H1 (cell line): ENCODE data around the gene CNDP1. TPM values are rescaled to one million over a fixed set of nuclear protein-coding genes. Genes with fewer than 3 reads are reported as not detected.

Experiments
- CTCF ChIA-PET: fragments of 300-600 bp; sonication (Branson Sonifier 250); formaldehyde crosslinking; loops from one replicate; lab custom pipeline; 2021; ENCODE audit not compliant: partially characterized antibody; lab: Charles Lee
- POLR2A ChIA-PET: fragments of 300-600 bp; sonication (Branson Sonifier 250); formaldehyde crosslinking; loops from one replicate; lab custom pipeline; 2021; ENCODE audit warnings: inconsistent platforms; ENCODE audit not compliant: partially characterized antibody; lab: Charles Lee
- DNase-seq, 2 experiments: peaks; one replicate each; pipeline versions ENCODE4 v3.0.0 to v3.0.0-alpha.2; 2010 to 2022; ENCODE audit warnings: low spot score in 2 of 2, low read depth in 1 of 2, mixed read lengths in 1 of 2
- FAIRE-seq: peaks from 2 replicates; lab custom pipeline; 2011; peaks lifted over from hg19 to GRCh38; lab: Jason Lieb, UNC
- H2AFZ ChIP-seq: 2 replicates; pipeline ENCODE4 v1.8.1; 2012; ENCODE audit warnings: low read length, inconsistent platforms
- H2AK5ac ChIP-seq: 2 replicates; pipeline ENCODE4 v1.6.1; 2013; ENCODE audit warnings: low read depth, low read length
- H2BK120ac ChIP-seq: replicated peaks from 2 replicates; pipeline ENCODE3; 2013; ENCODE audit warnings: low read depth, low read length, inconsistent platforms
- H2BK12ac ChIP-seq: 2 replicates; pipeline ENCODE4 v1.6.1; 2013; ENCODE audit warnings: low read depth, low read length
- H2BK15ac ChIP-seq: 2 replicates; pipeline ENCODE4 v1.6.1; 2013; ENCODE audit warnings: low read length
- H2BK20ac ChIP-seq: 2 replicates; pipeline ENCODE4 v1.6.1; 2013; ENCODE audit warnings: low read length
- H2BK5ac ChIP-seq: 2 replicates; pipeline ENCODE4 v1.6.1; 2013; ENCODE audit warnings: low read depth, low read length
- H3K14ac ChIP-seq: 2 replicates; pipeline ENCODE4 v1.6.1; 2013; ENCODE audit warnings: inconsistent platforms; ENCODE audit not compliant: insufficient read length
- H3K18ac ChIP-seq: 2 replicates; pipeline ENCODE4 v1.6.1; 2013; ENCODE audit warnings: low read length; ENCODE audit errors: extremely low read depth
- H3K23ac ChIP-seq: 2 replicates; pipeline ENCODE4 v1.6.1; 2013; ENCODE audit warnings: inconsistent platforms; ENCODE audit not compliant: insufficient read length
- H3K23me2 ChIP-seq: 2 replicates; pipeline ENCODE4 v1.6.1; 2013; ENCODE audit warnings: low read depth, low read length
- H3K27ac ChIP-seq: 2 replicates; pipeline ENCODE4 v1.6.1; 2011; ENCODE audit warnings: low read depth, low read length, inconsistent platforms
- H3K27me3 ChIP-seq, 4 experiments: replicated peaks in 1 of 4; 1 replicate in 1 of 4; 2 replicates in 3 of 4; pipeline versions ENCODE4 v1.6.1 to v1.8.1; 2011 to 2013; ENCODE audit warnings: low read length in 3 of 4, mild to moderate bottlenecking in 3 of 4, inconsistent platforms in 2 of 4, mixed read lengths in 2 of 4, moderate library complexity in 1 of 4; ENCODE audit not compliant: control insufficient read depth in 3 of 4, insufficient read depth in 3 of 4; ENCODE audit errors: extremely low read depth in 1 of 4
- H3K36me3 ChIP-seq, 4 experiments: 2 replicates each; pipeline versions ENCODE4 v1.6.1 to v1.8.1; 2011 to 2013; ENCODE audit warnings: mild to moderate bottlenecking in 4 of 4, low read length in 3 of 4, moderate library complexity in 2 of 4, control low read depth in 1 of 4, inconsistent platforms in 1 of 4; ENCODE audit not compliant: insufficient read depth in 4 of 4, control insufficient read depth in 2 of 4
- H3K4ac ChIP-seq: replicated peaks from 2 replicates; pipeline ENCODE3; 2013; ENCODE audit warnings: low read length, low read depth, mixed read lengths, inconsistent platforms; ENCODE audit not compliant: insufficient read length
- H3K4me1 ChIP-seq, 4 experiments: replicated peaks in 1 of 4; 1 replicate in 1 of 4; 2 replicates in 3 of 4; pipeline versions ENCODE4 v1.6.1 to v1.8.1; 2011 to 2013; ENCODE audit warnings: low read length in 3 of 4, inconsistent platforms in 2 of 4, mixed read lengths in 1 of 4; ENCODE audit not compliant: insufficient read depth in 4 of 4, control insufficient read depth in 3 of 4
- H3K4me2 ChIP-seq, 2 experiments: 2 replicates each; pipeline versions ENCODE4 v1.6.1 to v1.8.1; 2011 to 2013; ENCODE audit warnings: low read depth in 2 of 2, low read length in 2 of 2, control low read depth in 1 of 2, inconsistent platforms in 1 of 2, mild to moderate bottlenecking in 1 of 2; ENCODE audit not compliant: insufficient read depth in 1 of 2
- H3K4me3 ChIP-seq, 4 experiments: fragments of 200-600, 300-600 bp in 1 of 4; sonication (generic), shearing (Covaris generic), sonication (Bioruptor Twin) in 1 of 4; 2 replicates each; pipeline versions ENCODE4 v1.5.1 to v1.8.1; 2011 to 2016; ENCODE audit warnings: low read length in 4 of 4, low read depth in 3 of 4, control low read depth in 2 of 4, inconsistent platforms in 2 of 4, mild to moderate bottlenecking in 2 of 4, mixed read lengths in 1 of 4, moderate library complexity in 1 of 4; ENCODE audit not compliant: insufficient read depth in 2 of 4; ENCODE audit errors: extremely low read depth in 1 of 4
- H3K56ac ChIP-seq: replicated peaks from 2 replicates; pipeline ENCODE3; 2013; ENCODE audit warnings: low read depth, mild to moderate bottlenecking, mixed read lengths, low read length, inconsistent platforms; ENCODE audit not compliant: insufficient read length
- H3K79me1 ChIP-seq: 2 replicates; pipeline ENCODE4 v1.6.1; 2013; ENCODE audit warnings: low read depth, low read length, control low read depth
- H3K79me2 ChIP-seq, 2 experiments: 2 replicates each; pipeline versions ENCODE4 v1.6.1 to v1.8.1; 2012 to 2013; ENCODE audit warnings: low read length in 2 of 2, mild to moderate bottlenecking in 2 of 2, inconsistent platforms in 1 of 2; ENCODE audit not compliant: insufficient read depth in 2 of 2, control insufficient read depth in 1 of 2
- H3K9ac ChIP-seq, 4 experiments: replicated peaks in 1 of 4; 1 replicate in 1 of 4; 2 replicates in 3 of 4; pipeline versions ENCODE4 v1.6.1 to v1.8.1; 2011 to 2013; ENCODE audit warnings: low read depth in 3 of 4, low read length in 3 of 4, control low read depth in 2 of 4, mild to moderate bottlenecking in 2 of 4, moderate library complexity in 2 of 4, inconsistent platforms in 1 of 4; ENCODE audit errors: extremely low read depth in 1 of 4
- H3K9me3 ChIP-seq, 2 experiments: 2 replicates each; pipeline versions ENCODE4 v1.6.1 to v1.8.1; 2012 to 2013; ENCODE audit warnings: mild to moderate bottlenecking in 2 of 2, moderate library complexity in 2 of 2, control low read depth in 1 of 2, inconsistent platforms in 1 of 2, low read depth in 1 of 2, low read length in 1 of 2, mixed read lengths in 1 of 2; ENCODE audit not compliant: insufficient read depth in 2 of 2
- H4K20me1 ChIP-seq, 2 experiments: replicated peaks in 1 of 2; 2 replicates each; pipeline versions ENCODE3 to v1.8.1; 2011 to 2013; ENCODE audit warnings: inconsistent platforms in 2 of 2, low read length in 2 of 2, mild to moderate bottlenecking in 1 of 2; ENCODE audit not compliant: insufficient read depth in 2 of 2, control insufficient read depth in 1 of 2
- H4K5ac ChIP-seq: 2 replicates; pipeline ENCODE4 v1.6.1; 2013; ENCODE audit warnings: low read length, low read depth, mixed read lengths, inconsistent platforms; ENCODE audit not compliant: insufficient read length
- H4K8ac ChIP-seq: 2 replicates; pipeline ENCODE4 v1.8.0; 2013; ENCODE audit warnings: mild to moderate bottlenecking, moderate library complexity, low read length, inconsistent platforms; ENCODE audit not compliant: insufficient read depth; ENCODE audit errors: extremely low read depth
- H4K91ac ChIP-seq: replicated peaks from 2 replicates; pipeline ENCODE3; 2013; ENCODE audit warnings: low read length, mixed read lengths, inconsistent platforms; ENCODE audit not compliant: insufficient read length
- ATF2 ChIP-seq: IDR thresholded peaks from 2 replicates; pipeline ENCODE4 v1.6.1; 2012; ENCODE audit warnings: low read length, inconsistent platforms
- ATF3 ChIP-seq: IDR thresholded peaks from 2 replicates; pipeline ENCODE4 v1.6.1; 2011; ENCODE audit warnings: low read depth, mild to moderate bottlenecking, low read length; ENCODE audit not compliant: insufficient read depth
- EGR1 ChIP-seq: IDR thresholded peaks from 2 replicates; pipeline ENCODE4 v1.6.1; 2011; ENCODE audit warnings: low read depth, low read length, borderline replicate concordance
- KDM1A ChIP-seq: fragments of 200-600, 300-600 bp; sonication (generic); IDR thresholded peaks from 2 replicates; pipeline ENCODE4 v1.7.1; 2016; ENCODE audit warnings: mild to moderate bottlenecking, low read length, borderline replicate concordance
- KDM4A ChIP-seq: IDR thresholded peaks from one replicate; pipeline ENCODE4 v1.7.1; 2012; ENCODE audit warnings: low read depth, mild to moderate bottlenecking, moderate library complexity, low read length, inconsistent platforms; ENCODE audit not compliant: severe bottlenecking
- RFX5 ChIP-seq: IDR thresholded peaks from 2 replicates; pipeline ENCODE4 v1.6.1; 2011; ENCODE audit warnings: low read depth, low read length, improper control_type of control experiment, borderline replicate concordance
- SAP30 ChIP-seq: fragments of 300-600 bp; sonication (generic); IDR thresholded peaks from 2 replicates; pipeline ENCODE4 v1.7.1; 2012; ENCODE audit warnings: low read length, moderate library complexity, mild to moderate bottlenecking, inconsistent platforms; ENCODE audit not compliant: insufficient read depth, insufficient replicate concordance
- SP2 ChIP-seq: IDR thresholded peaks from 2 replicates; pipeline ENCODE4 v1.6.1; 2012; ENCODE audit warnings: mild to moderate bottlenecking, low read length, inconsistent platforms
- SP4 ChIP-seq: IDR thresholded peaks from 2 replicates; pipeline ENCODE4 v1.6.1; 2012; ENCODE audit warnings: low read length, inconsistent platforms
- TBP ChIP-seq: IDR thresholded peaks from 2 replicates; pipeline ENCODE4 v1.6.1; 2011; ENCODE audit warnings: low read depth, low read length, improper control_type of control experiment
- TEAD4 ChIP-seq: IDR thresholded peaks from 2 replicates; pipeline ENCODE4 v1.6.1; 2012; ENCODE audit warnings: low read depth, low read length, inconsistent platforms, mixed read lengths
- YY1 ChIP-seq: IDR thresholded peaks from 2 replicates; pipeline ENCODE4 v1.6.1; 2011; ENCODE audit warnings: low read depth, mild to moderate bottlenecking, low read length
- ZNF274 ChIP-seq: IDR thresholded peaks from 2 replicates; pipeline ENCODE4 v1.7.0; 2012; ENCODE audit warnings: low read length, borderline replicate concordance; ENCODE audit errors: extremely low read depth
- WGBS, 2 experiments: shearing (Covaris generic) in 1 of 2; methylation state at CpG; one replicate each; pipeline versions ENCODE4 v1.1.6 to v1.1.7; 2013 to 2015; ENCODE audit warnings: low lambda C conversion rate in 2 of 2, mixed read lengths in 2 of 2, inconsistent platforms in 1 of 2, low coverage in 1 of 2, missing lambda C conversion rate in 1 of 2; ENCODE audit not compliant: insufficient replicate concordance in 2 of 2, insufficient coverage in 1 of 2, insufficient read length in 1 of 2; ENCODE audit errors: extremely low coverage in 1 of 2, missing lambda C conversion rate in 1 of 2; 5-methylcytosine and 5-hydroxymethylcytosine counted together
- polyA plus RNA-seq, 7 experiments: library from polyadenylated mRNA; depleted of rRNA in 3 of 7; stranded (reverse) in 5 of 7; unstranded in 2 of 7; fragments of >200 nt in 5 of 7; fragments of 200-250 nt in 2 of 7; gene quantifications; 1 replicate in 5 of 7; 2 replicates in 1 of 7; 4 replicates in 1 of 7; pipeline versions ENCODE4 v1.2.1 to v1.2.3, GENCODE V29; 2011 to 2013; ENCODE audit warnings: missing spikeins in 2 of 7, mixed read lengths in 2 of 7
- total RNA-seq: library from RNA; stranded (reverse); fragmentation: NEBNext Ultra II Directional; extraction: Animal tissue kit (Norgen Biotek cat#: 25700); gene quantifications from 2 replicates; pipeline ENCODE4 v1.2.1, GENCODE V29; 2021

The CNDP1 gene
- total and polyA plus RNA-seq, 2 of the 8 experiments (the other 6 are each of a cell fraction or from before 2014, with no cell fraction given) = 0.09 TPM; not detected in 1

- no peak overlapping the region for H2BK15ac ChIP-seq
- H4K20me1 ChIP-seq = no peaks in the 10 kb centered on the region
- no peak overlapping the region for H4K91ac ChIP-seq
- CTCF ChIA-PET = no interaction called here
- no peak overlapping the region for H2AK5ac ChIP-seq
- no peak for FAIRE-seq
- peaks cover 4 to 35% (median 18%) of the 10 kb centered on the region in 4 experiments; a peak in 7 of 8 replicates for H3K36me3 ChIP-seq
- no peak overlapping the region for H4K5ac ChIP-seq
- no peak overlapping the region for H2AFZ ChIP-seq
- no peak overlapping the region for H2BK120ac ChIP-seq
- H3K27me3 ChIP-seq = no peaks in the 10 kb centered on the region
- H3K18ac ChIP-seq = no peak overlapping the region
- H2BK20ac ChIP-seq = no peak overlapping the region
- no peak overlapping the region for H2BK12ac ChIP-seq
- no peak overlapping the region for H3K4me3 ChIP-seq
- no peak overlapping the region for H3K56ac ChIP-seq
- no peak overlapping the region for H3K27ac ChIP-seq
- H3K4ac ChIP-seq = no peak overlapping the region
- H4K8ac ChIP-seq = no peak overlapping the region
- H3K4me1 ChIP-seq = no peaks in the 10 kb centered on the region; a peak in 1 of 7 replicates
- no peak overlapping the region for H3K23ac ChIP-seq
- peaks cover 0 to 7% of the 10 kb centered on the region in 2 experiments; a peak in 2 of 4 replicates for H3K9me3 ChIP-seq
- H3K23me2 ChIP-seq = no peaks in the 10 kb centered on the region
- H3K9ac ChIP-seq = no peak overlapping the region
- H3K14ac ChIP-seq = no peak overlapping the region
- 86% methylated on average over 4 of the region's 5 CpGs; no CpG with 5 or more reads in 1 of the 2 experiments for WGBS, 2 experiments
- no peak overlapping the region for H2BK5ac ChIP-seq
- no peak for DNase-seq
- no peaks in the 10 kb centered on the region for H3K79me1 ChIP-seq
- no peaks in the 10 kb centered on the region for H3K79me2 ChIP-seq
- no peak overlapping the region for H3K4me2 ChIP-seq
- POLR2A ChIA-PET = no interaction called here
- TF ChIP-seq KDM4A (no peak), TBP (no peak), YY1 (no peak), RFX5 (no peak), EGR1 (no peak), KDM1A (no peak), SAP30 (no peak), TEAD4 (no peak), SP4 (no peak), ZNF274 (no peak), ATF2 (no peak), SP2 (no peak), ATF3 (no peak)
Measured at GRCh38 chr18:74524097-74524496, 10.2 kb upstream of the CNDP1 start.
